Lower leg skin (tissue), 4 donors: ENCODE measurements around the gene KIRREL3. TPM values are rescaled to one million over a fixed set of nuclear protein-coding genes. Genes with fewer than 3 reads are reported as not detected.

Source experiments
- DNase-seq, 2 donors: peaks; one replicate each; pipeline ENCODE4 v3.0.0-alpha.2; 2019; ENCODE audit warnings: low spot score in 2 of 2
- H3K4me3 ChIP-seq: fragments of 200-600 bp; sonication (generic); 2 replicates; pipeline ENCODE4 v1.5.1; 2017; ENCODE audit warnings: mild to moderate bottlenecking, low read depth; ENCODE audit not compliant: poor library complexity, severe bottlenecking
- CTCF ChIP-seq, 3 donors: fragments of 450-650 bp; IDR thresholded peaks; one replicate each; pipeline ENCODE4 v1.5.1; 2016; ENCODE audit warnings: antibody characterized with exemption in 3 of 3, mild to moderate bottlenecking in 3 of 3, moderate library complexity in 2 of 3
- POLR2A ChIP-seq, 2 donors: fragments of 450-650 bp; IDR thresholded peaks; one replicate each; pipeline ENCODE4 v1.6.1; 2016 to 2017; ENCODE audit warnings: antibody characterized with exemption in 2 of 2, mild to moderate bottlenecking in 1 of 2, moderate library complexity in 1 of 2
- WGBS, 2 donors: methylation state at CpG; one replicate each; pipeline ENCODE4 v1.1.5; 2018; 5-methylcytosine and 5-hydroxymethylcytosine counted together
- intact Hi-C: fragments of 100-400 bp; cut with DNase I; formaldehyde crosslinking; loops from one replicate; pipeline ENCODE4 v1.15.0; 2023; ENCODE audit warnings: low total_unique reads
- total RNA-seq, 4 donors: library from RNA; depleted of rRNA; stranded (reverse); fragments of >200 nt; gene quantifications; one replicate each; pipeline ENCODE4 v1.1.0, GENCODE V29; 2016

The KIRREL3 gene
- total RNA-seq, 4 donors from 2014 or later: 0.13 TPM; not detected in 3

DNA sequence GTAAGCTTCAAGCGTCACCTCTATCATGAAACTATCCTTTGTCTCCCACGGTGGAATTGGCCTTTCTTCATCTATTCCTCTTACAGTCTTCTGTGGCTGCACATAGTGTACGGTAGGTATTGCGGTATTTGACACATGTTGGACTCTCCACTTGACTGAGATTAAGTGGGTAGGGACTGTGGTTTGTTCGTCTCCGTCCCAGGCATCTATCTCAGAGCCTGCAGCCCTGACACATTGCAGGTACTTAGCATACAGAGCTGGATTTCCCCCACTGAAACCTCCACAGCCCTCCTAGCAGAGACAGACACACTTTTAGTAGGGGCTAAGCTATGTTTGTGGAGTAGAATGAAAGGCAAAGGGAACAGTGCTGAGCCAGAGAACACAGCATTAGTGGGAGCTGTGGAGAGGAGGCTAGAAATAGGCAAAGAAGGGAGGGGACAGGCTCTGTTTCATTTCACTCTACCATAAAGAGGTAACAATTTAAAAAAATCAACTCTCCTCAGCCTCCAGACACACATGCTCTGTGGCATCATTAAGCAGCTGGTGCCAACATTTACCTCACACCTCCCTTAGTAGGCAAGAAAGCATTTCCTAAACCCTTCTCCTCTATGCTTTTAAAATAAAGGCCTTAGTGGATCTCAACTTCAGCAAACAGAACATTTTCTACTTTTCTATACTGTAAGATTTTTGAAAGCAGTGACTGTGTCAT, 277.5 kb downstream of the KIRREL3 start:
- no peak for DNase-seq
- no peak for TF ChIP-seq CTCF (IDR thresholded peaks at IDR 0.05)
- TF ChIP-seq POLR2A (IDR thresholded peaks at IDR 0.05): no peak
- intact Hi-C loops: no loop called here
- WGBS, 2 donors: 95 to 96% methylated on average over 6 of the region's 6 CpGs
- H3K4me3 ChIP-seq: no peak overlapping the region

DNA sequence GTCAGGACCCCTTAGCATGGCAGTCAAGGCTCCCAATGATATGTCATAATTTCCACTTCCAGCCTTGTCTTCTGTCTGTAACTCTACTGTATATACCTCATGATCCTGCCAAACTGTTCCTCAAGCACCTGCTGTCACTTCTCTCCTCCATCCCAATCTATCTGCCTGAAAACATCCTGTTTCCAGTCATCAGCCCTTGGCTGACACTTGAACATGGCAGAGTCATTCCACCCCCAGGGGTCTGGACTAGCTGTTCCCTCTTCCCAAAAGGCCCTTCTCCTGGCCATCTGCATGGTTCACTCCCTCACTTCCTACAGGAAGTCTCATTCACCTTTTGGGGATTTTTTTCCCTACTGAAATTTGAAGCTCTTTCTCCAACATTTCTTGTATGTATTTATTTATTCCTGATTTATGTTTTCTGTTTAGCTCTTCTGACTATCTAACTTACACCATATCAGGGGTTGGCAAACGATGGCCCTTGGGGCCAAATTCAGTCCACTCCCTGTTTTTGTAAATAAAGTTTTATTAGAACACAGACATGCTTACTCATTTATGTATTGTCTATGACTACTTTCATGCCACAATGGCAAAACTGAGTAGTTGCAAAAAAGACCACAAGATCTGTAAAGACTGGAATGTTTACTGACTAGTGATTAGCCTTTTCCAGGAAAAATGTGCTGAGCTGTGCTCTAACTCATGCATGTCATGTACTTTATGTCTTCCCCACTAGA, 278.4 kb downstream of the KIRREL3 start:
- no peak overlapping the region for H3K4me3 ChIP-seq
- intact Hi-C loops: no loop called here
- TF ChIP-seq POLR2A (IDR thresholded peaks at IDR 0.05): no peak
- TF ChIP-seq CTCF (IDR thresholded peaks at IDR 0.05): no peak
- 91 to 100% methylated on average over 1 of the region's 1 CpG for WGBS, 2 donors
- no peak for DNase-seq

DNA sequence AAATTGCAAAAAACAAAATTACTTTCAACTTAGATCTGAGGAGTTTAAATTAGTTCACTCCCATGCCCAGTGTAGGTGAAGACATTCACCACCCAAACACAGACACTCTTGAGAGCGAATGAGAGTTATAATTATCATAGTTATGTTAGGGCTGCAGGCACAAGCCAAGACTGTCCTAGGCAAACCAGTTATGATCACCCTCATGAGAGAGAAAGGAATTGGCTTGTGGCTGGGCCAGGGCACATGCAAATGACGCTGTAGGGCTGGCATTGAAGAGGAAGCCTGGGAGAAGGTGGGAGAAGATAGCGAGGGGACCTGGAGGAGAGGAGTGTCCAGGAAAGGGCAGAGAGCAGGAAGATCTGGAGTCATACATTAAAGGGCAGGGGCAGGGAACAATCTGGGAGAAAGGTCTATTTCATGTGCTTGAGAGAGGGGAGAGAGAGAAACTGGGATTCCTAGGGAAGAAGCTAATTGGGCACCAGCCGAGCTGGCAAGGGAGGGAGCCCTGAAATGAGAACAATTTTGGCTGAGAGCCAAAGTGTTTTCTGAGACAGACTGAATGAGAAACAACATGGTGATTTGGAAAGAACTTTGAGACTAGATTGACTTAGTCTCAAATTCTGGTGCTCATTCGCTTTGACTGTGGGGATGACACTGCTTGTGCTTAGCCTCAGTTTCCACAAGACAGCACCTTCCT, 279.9 kb downstream of the KIRREL3 start:
- no peak for TF ChIP-seq POLR2A (IDR thresholded peaks at IDR 0.05)
- no peak for TF ChIP-seq CTCF (IDR thresholded peaks at IDR 0.05)

DNA sequence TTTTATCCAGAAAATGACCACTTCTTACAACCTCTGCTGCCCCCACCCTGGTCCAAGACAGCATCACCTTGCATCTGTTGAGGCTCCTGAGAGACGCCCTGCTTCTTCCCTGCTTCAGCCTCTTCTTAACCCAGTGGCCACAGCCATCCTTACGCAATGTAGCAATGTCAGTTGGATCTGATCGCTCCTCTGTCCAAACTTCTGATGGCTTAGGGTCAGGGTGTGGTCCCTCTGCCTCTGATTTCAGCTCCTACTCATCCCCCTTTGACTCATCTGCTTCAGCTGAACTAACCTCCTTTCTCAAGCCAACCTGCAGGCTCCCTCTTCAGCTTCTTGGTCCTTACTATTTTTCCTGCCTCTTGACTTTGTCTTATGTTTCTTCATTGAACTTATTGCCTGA, 280.8 kb downstream of the KIRREL3 start:
- H3K4me3 ChIP-seq: no peak overlapping the region
- TF ChIP-seq POLR2A (IDR thresholded peaks at IDR 0.05): no peak
- no peak for TF ChIP-seq CTCF (IDR thresholded peaks at IDR 0.05)
- 72 to 75% methylated on average over 3 of the region's 3 CpGs for WGBS, 2 donors
- intact Hi-C loops: loop anchor here (10.0 kb wide), 1 partner anchor 275 kb away; no protein-coding TSS in a partner anchor
- DNase-seq: no peak

More for the DNA sequence above, 279.9 kb downstream of the KIRREL3 start:
- intact Hi-C loops: no loop called here
- no peak for DNase-seq
- 52 to 60% methylated on average over 5 of the region's 5 CpGs for WGBS, 2 donors
- H3K4me3 ChIP-seq: no peak overlapping the region

- TF ChIP-seq POLR2A (IDR thresholded peaks at IDR 0.05) (no peak), CTCF (IDR thresholded peaks at IDR 0.05) (no peak)
- no peak for DNase-seq
- no peak overlapping the region for H3K4me3 ChIP-seq
- intact Hi-C loops: loop anchor here (10.0 kb wide), 1 partner anchor 277 kb away; no protein-coding TSS in a partner anchor
- WGBS, 2 donors: 30 to 59% methylated on average over 3 of the region's 3 CpGs
These were observed 282.3 kb downstream of the KIRREL3 start for GRCh38 chr11:126718276-126718675.
